H1 (cell line): Measurements from ENCODE around the gene SESN1. TPM values are rescaled to one million over a fixed set of nuclear protein-coding genes. Genes with fewer than 3 reads are reported as not detected.

Experiments used
- CTCF ChIA-PET: fragments of 300-600 bp; sonication (Branson Sonifier 250); formaldehyde crosslinking; loops from one replicate; lab custom pipeline; 2021; ENCODE audit not compliant: partially characterized antibody; lab: Charles Lee
- POLR2A ChIA-PET: fragments of 300-600 bp; sonication (Branson Sonifier 250); formaldehyde crosslinking; loops from one replicate; lab custom pipeline; 2021; ENCODE audit warnings: inconsistent platforms; ENCODE audit not compliant: partially characterized antibody; lab: Charles Lee
- DNase-seq, 2 experiments: peaks; one replicate each; pipeline versions ENCODE4 v3.0.0 to v3.0.0-alpha.2; 2010 to 2022; ENCODE audit warnings: low spot score in 2 of 2, low read depth in 1 of 2, mixed read lengths in 1 of 2
- FAIRE-seq: peaks from 2 replicates; lab custom pipeline; 2011; peaks lifted over from hg19 to GRCh38; lab: Jason Lieb, UNC
- H2AFZ ChIP-seq: 2 replicates; pipeline ENCODE4 v1.8.1; 2012; ENCODE audit warnings: low read length, inconsistent platforms
- H2AK5ac ChIP-seq: 2 replicates; pipeline ENCODE4 v1.6.1; 2013; ENCODE audit warnings: low read depth, low read length
- H2BK120ac ChIP-seq: replicated peaks from 2 replicates; pipeline ENCODE3; 2013; ENCODE audit warnings: low read depth, low read length, inconsistent platforms
- H2BK12ac ChIP-seq: 2 replicates; pipeline ENCODE4 v1.6.1; 2013; ENCODE audit warnings: low read depth, low read length
- H2BK15ac ChIP-seq: 2 replicates; pipeline ENCODE4 v1.6.1; 2013; ENCODE audit warnings: low read length
- H2BK20ac ChIP-seq: 2 replicates; pipeline ENCODE4 v1.6.1; 2013; ENCODE audit warnings: low read length
- H2BK5ac ChIP-seq: 2 replicates; pipeline ENCODE4 v1.6.1; 2013; ENCODE audit warnings: low read depth, low read length
- H3K14ac ChIP-seq: 2 replicates; pipeline ENCODE4 v1.6.1; 2013; ENCODE audit warnings: inconsistent platforms; ENCODE audit not compliant: insufficient read length
- H3K18ac ChIP-seq: 2 replicates; pipeline ENCODE4 v1.6.1; 2013; ENCODE audit warnings: low read length; ENCODE audit errors: extremely low read depth
- H3K23ac ChIP-seq: 2 replicates; pipeline ENCODE4 v1.6.1; 2013; ENCODE audit warnings: inconsistent platforms; ENCODE audit not compliant: insufficient read length
- H3K23me2 ChIP-seq: 2 replicates; pipeline ENCODE4 v1.6.1; 2013; ENCODE audit warnings: low read depth, low read length
- H3K27ac ChIP-seq: 2 replicates; pipeline ENCODE4 v1.6.1; 2011; ENCODE audit warnings: low read depth, low read length, inconsistent platforms
- H3K27me3 ChIP-seq, 4 experiments: replicated peaks in 1 of 4; 1 replicate in 1 of 4; 2 replicates in 3 of 4; pipeline versions ENCODE4 v1.6.1 to v1.8.1; 2011 to 2013; ENCODE audit warnings: low read length in 3 of 4, mild to moderate bottlenecking in 3 of 4, inconsistent platforms in 2 of 4, mixed read lengths in 2 of 4, moderate library complexity in 1 of 4; ENCODE audit not compliant: control insufficient read depth in 3 of 4, insufficient read depth in 3 of 4; ENCODE audit errors: extremely low read depth in 1 of 4
- H3K36me3 ChIP-seq, 4 experiments: 2 replicates each; pipeline versions ENCODE4 v1.6.1 to v1.8.1; 2011 to 2013; ENCODE audit warnings: mild to moderate bottlenecking in 4 of 4, low read length in 3 of 4, moderate library complexity in 2 of 4, control low read depth in 1 of 4, inconsistent platforms in 1 of 4; ENCODE audit not compliant: insufficient read depth in 4 of 4, control insufficient read depth in 2 of 4
- H3K4ac ChIP-seq: replicated peaks from 2 replicates; pipeline ENCODE3; 2013; ENCODE audit warnings: low read length, low read depth, mixed read lengths, inconsistent platforms; ENCODE audit not compliant: insufficient read length
- H3K4me1 ChIP-seq, 4 experiments: replicated peaks in 1 of 4; 1 replicate in 1 of 4; 2 replicates in 3 of 4; pipeline versions ENCODE4 v1.6.1 to v1.8.1; 2011 to 2013; ENCODE audit warnings: low read length in 3 of 4, inconsistent platforms in 2 of 4, mixed read lengths in 1 of 4; ENCODE audit not compliant: insufficient read depth in 4 of 4, control insufficient read depth in 3 of 4
- H3K4me2 ChIP-seq, 2 experiments: 2 replicates each; pipeline versions ENCODE4 v1.6.1 to v1.8.1; 2011 to 2013; ENCODE audit warnings: low read depth in 2 of 2, low read length in 2 of 2, control low read depth in 1 of 2, inconsistent platforms in 1 of 2, mild to moderate bottlenecking in 1 of 2; ENCODE audit not compliant: insufficient read depth in 1 of 2
- H3K4me3 ChIP-seq, 4 experiments: fragments of 200-600, 300-600 bp in 1 of 4; sonication (generic), shearing (Covaris generic), sonication (Bioruptor Twin) in 1 of 4; 2 replicates each; pipeline versions ENCODE4 v1.5.1 to v1.8.1; 2011 to 2016; ENCODE audit warnings: low read length in 4 of 4, low read depth in 3 of 4, control low read depth in 2 of 4, inconsistent platforms in 2 of 4, mild to moderate bottlenecking in 2 of 4, mixed read lengths in 1 of 4, moderate library complexity in 1 of 4; ENCODE audit not compliant: insufficient read depth in 2 of 4; ENCODE audit errors: extremely low read depth in 1 of 4
- H3K56ac ChIP-seq: replicated peaks from 2 replicates; pipeline ENCODE3; 2013; ENCODE audit warnings: low read depth, mild to moderate bottlenecking, mixed read lengths, low read length, inconsistent platforms; ENCODE audit not compliant: insufficient read length
- H3K79me1 ChIP-seq: 2 replicates; pipeline ENCODE4 v1.6.1; 2013; ENCODE audit warnings: low read depth, low read length, control low read depth
- H3K79me2 ChIP-seq, 2 experiments: 2 replicates each; pipeline versions ENCODE4 v1.6.1 to v1.8.1; 2012 to 2013; ENCODE audit warnings: low read length in 2 of 2, mild to moderate bottlenecking in 2 of 2, inconsistent platforms in 1 of 2; ENCODE audit not compliant: insufficient read depth in 2 of 2, control insufficient read depth in 1 of 2
- H3K9ac ChIP-seq, 4 experiments: replicated peaks in 1 of 4; 1 replicate in 1 of 4; 2 replicates in 3 of 4; pipeline versions ENCODE4 v1.6.1 to v1.8.1; 2011 to 2013; ENCODE audit warnings: low read depth in 3 of 4, low read length in 3 of 4, control low read depth in 2 of 4, mild to moderate bottlenecking in 2 of 4, moderate library complexity in 2 of 4, inconsistent platforms in 1 of 4; ENCODE audit errors: extremely low read depth in 1 of 4
- H3K9me3 ChIP-seq, 2 experiments: 2 replicates each; pipeline versions ENCODE4 v1.6.1 to v1.8.1; 2012 to 2013; ENCODE audit warnings: mild to moderate bottlenecking in 2 of 2, moderate library complexity in 2 of 2, control low read depth in 1 of 2, inconsistent platforms in 1 of 2, low read depth in 1 of 2, low read length in 1 of 2, mixed read lengths in 1 of 2; ENCODE audit not compliant: insufficient read depth in 2 of 2
- H4K20me1 ChIP-seq, 2 experiments: replicated peaks in 1 of 2; 2 replicates each; pipeline versions ENCODE3 to v1.8.1; 2011 to 2013; ENCODE audit warnings: inconsistent platforms in 2 of 2, low read length in 2 of 2, mild to moderate bottlenecking in 1 of 2; ENCODE audit not compliant: insufficient read depth in 2 of 2, control insufficient read depth in 1 of 2
- H4K5ac ChIP-seq: 2 replicates; pipeline ENCODE4 v1.6.1; 2013; ENCODE audit warnings: low read length, low read depth, mixed read lengths, inconsistent platforms; ENCODE audit not compliant: insufficient read length
- H4K8ac ChIP-seq: 2 replicates; pipeline ENCODE4 v1.8.0; 2013; ENCODE audit warnings: mild to moderate bottlenecking, moderate library complexity, low read length, inconsistent platforms; ENCODE audit not compliant: insufficient read depth; ENCODE audit errors: extremely low read depth
- H4K91ac ChIP-seq: replicated peaks from 2 replicates; pipeline ENCODE3; 2013; ENCODE audit warnings: low read length, mixed read lengths, inconsistent platforms; ENCODE audit not compliant: insufficient read length
- CHD1 ChIP-seq: IDR thresholded peaks from 2 replicates; pipeline ENCODE4 v1.6.1; 2012; ENCODE audit warnings: low read depth, low read length, improper control_type of control experiment
- E2F6 ChIP-seq: IDR thresholded peaks from 2 replicates; pipeline ENCODE4 v1.6.1; 2012; ENCODE audit warnings: inconsistent platforms
- EZH2 ChIP-seq: fragments of 200-600 bp; sonication (generic); IDR thresholded peaks from 2 replicates; pipeline ENCODE4 v1.7.1; 2012; ENCODE audit warnings: low read depth, mild to moderate bottlenecking, moderate library complexity, low read length, inconsistent platforms; ENCODE audit not compliant: severe bottlenecking
- KDM4A ChIP-seq: IDR thresholded peaks from one replicate; pipeline ENCODE4 v1.7.1; 2012; ENCODE audit warnings: low read depth, mild to moderate bottlenecking, moderate library complexity, low read length, inconsistent platforms; ENCODE audit not compliant: severe bottlenecking
- MAX ChIP-seq: IDR thresholded peaks from 2 replicates; pipeline ENCODE4 v1.6.1; 2012; ENCODE audit warnings: inconsistent platforms
- NANOG ChIP-seq: IDR thresholded peaks from 2 replicates; pipeline ENCODE4 v1.6.1; 2011; ENCODE audit warnings: low read length, low read depth, mild to moderate bottlenecking, inconsistent platforms; ENCODE audit not compliant: insufficient read depth, poor library complexity, severe bottlenecking
- PHF8 ChIP-seq: fragments of 200-600 bp; sonication (generic); conservative IDR thresholded peaks from 2 replicates; pipeline ENCODE4 v1.7.1; 2012; ENCODE audit warnings: low read depth, mild to moderate bottlenecking, inconsistent platforms, low read length, moderate library complexity
- SAP30 ChIP-seq: fragments of 300-600 bp; sonication (generic); IDR thresholded peaks from 2 replicates; pipeline ENCODE4 v1.7.1; 2012; ENCODE audit warnings: low read length, moderate library complexity, mild to moderate bottlenecking, inconsistent platforms; ENCODE audit not compliant: insufficient read depth, insufficient replicate concordance
- SP1 ChIP-seq: IDR thresholded peaks from 2 replicates; pipeline ENCODE4 v1.6.1; 2011; ENCODE audit warnings: low read depth, low read length
- TAF7 ChIP-seq: optimal IDR thresholded peaks from 2 replicates; pipeline ENCODE3; 2011; ENCODE audit warnings: low read depth, mild to moderate bottlenecking, inconsistent platforms, low read length, moderate library complexity, borderline replicate concordance
- WGBS, 2 experiments: shearing (Covaris generic) in 1 of 2; methylation state at CpG; one replicate each; pipeline versions ENCODE4 v1.1.6 to v1.1.7; 2013 to 2015; ENCODE audit warnings: low lambda C conversion rate in 2 of 2, mixed read lengths in 2 of 2, inconsistent platforms in 1 of 2, low coverage in 1 of 2, missing lambda C conversion rate in 1 of 2; ENCODE audit not compliant: insufficient replicate concordance in 2 of 2, insufficient coverage in 1 of 2, insufficient read length in 1 of 2; ENCODE audit errors: extremely low coverage in 1 of 2, missing lambda C conversion rate in 1 of 2; 5-methylcytosine and 5-hydroxymethylcytosine counted together
- polyA plus RNA-seq, 7 experiments: library from polyadenylated mRNA; depleted of rRNA in 3 of 7; stranded (reverse) in 5 of 7; unstranded in 2 of 7; fragments of >200 nt in 5 of 7; fragments of 200-250 nt in 2 of 7; gene quantifications; 1 replicate in 5 of 7; 2 replicates in 1 of 7; 4 replicates in 1 of 7; pipeline versions ENCODE4 v1.2.1 to v1.2.3, GENCODE V29; 2011 to 2013; ENCODE audit warnings: missing spikeins in 2 of 7, mixed read lengths in 2 of 7
- total RNA-seq: library from RNA; stranded (reverse); fragmentation: NEBNext Ultra II Directional; extraction: Animal tissue kit (Norgen Biotek cat#: 25700); gene quantifications from 2 replicates; pipeline ENCODE4 v1.2.1, GENCODE V29; 2021

Gene SESN1
- total and polyA plus RNA-seq, 2 of the 8 experiments (the other 6 are each of a cell fraction or from before 2014, with no cell fraction given) = 12.8 to 15.6 TPM

DNA sequence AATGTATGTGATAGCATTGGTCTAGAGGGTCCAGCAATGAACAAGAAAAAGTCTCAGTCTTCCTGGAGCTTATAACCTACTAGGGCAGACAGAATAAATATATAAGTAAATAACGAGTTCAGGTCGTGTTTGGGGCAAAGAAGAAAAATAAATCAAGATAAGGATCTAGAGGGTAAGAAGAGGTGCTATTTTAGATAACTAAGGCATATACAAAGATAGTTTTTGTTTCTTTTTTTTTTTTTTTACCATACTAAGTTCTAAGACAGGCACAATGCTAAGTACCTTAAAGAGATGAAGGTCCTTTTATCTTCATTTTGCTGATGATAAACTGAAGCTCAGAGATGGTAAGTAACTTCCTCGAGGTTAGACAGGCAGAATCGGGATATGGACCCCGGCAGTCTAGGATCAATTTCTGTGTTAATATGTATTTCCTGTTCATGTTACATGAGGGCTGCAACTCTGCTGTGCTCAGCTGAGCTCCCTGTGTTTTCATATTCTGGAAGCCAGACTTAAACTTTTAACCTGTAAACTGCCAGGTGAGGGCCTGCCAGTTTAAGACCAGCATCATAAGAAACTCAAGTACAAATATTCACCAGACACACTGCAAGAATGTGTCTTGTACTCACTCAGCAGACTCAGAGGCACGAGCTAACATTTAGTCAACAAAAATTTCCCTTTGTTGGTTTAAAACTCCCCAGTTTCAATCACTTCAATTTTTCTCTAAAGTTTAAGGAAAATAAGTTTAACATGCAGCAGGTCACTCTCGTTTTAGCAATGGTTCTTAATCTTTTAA is 23.3 kb downstream of the SESN1 start:
- ChIA-PET CTCF (interaction anchor here (0.6 to 6.0 kb wide), 21 partner anchors 9 to 552 kb away, joined by 3 to 64 read pairs (median 3); no protein-coding TSS in a partner anchor), POLR2A (no interaction called here)
- no peak overlapping the region for H2BK5ac ChIP-seq
- no peak overlapping the region for H2BK12ac ChIP-seq
- H3K9me3 ChIP-seq = no peaks in the 10 kb centered on the region
- H3K4me3 ChIP-seq = no peak overlapping the region
- H3K4me1 ChIP-seq = no peaks in the 10 kb centered on the region
- no peak overlapping the region for H3K56ac ChIP-seq
- no peak overlapping the region for H3K9ac ChIP-seq
- no peaks in the 10 kb centered on the region for H3K79me2 ChIP-seq
- H3K27ac ChIP-seq = no peak overlapping the region
- no peak overlapping the region for H2BK120ac ChIP-seq
- H2BK20ac ChIP-seq = no peak overlapping the region
- no peak overlapping the region for H4K8ac ChIP-seq
- 89% methylated on average over 7 of the region's 7 CpGs; no CpG with 5 or more reads in 1 of the 2 experiments for WGBS, 2 experiments
- H3K23me2 ChIP-seq = no peaks in the 10 kb centered on the region
- no peak overlapping the region for H3K23ac ChIP-seq
- H3K27me3 ChIP-seq = no peaks in the 10 kb centered on the region
- H2AFZ ChIP-seq = no peak overlapping the region
- H3K14ac ChIP-seq = no peak overlapping the region
- FAIRE-seq (no peak), DNase-seq (no peak)
- H4K20me1 ChIP-seq = no peaks in the 10 kb centered on the region
- H3K4ac ChIP-seq = no peak overlapping the region
- no peak overlapping the region for H2BK15ac ChIP-seq
- no peaks in the 10 kb centered on the region for H3K36me3 ChIP-seq
- no peak overlapping the region for H4K91ac ChIP-seq
- no peak overlapping the region for H3K4me2 ChIP-seq
- no peak overlapping the region for H4K5ac ChIP-seq
- no peak overlapping the region for H3K18ac ChIP-seq
- no peak overlapping the region for H2AK5ac ChIP-seq
- H3K79me1 ChIP-seq = no peaks in the 10 kb centered on the region
- TF ChIP-seq PHF8 = no peak
- no peak for TF ChIP-seq MAX
- no peak for TF ChIP-seq TAF7
- no peak for TF ChIP-seq KDM4A
- no peak for TF ChIP-seq EZH2
- TF ChIP-seq SAP30 = no peak
- no peak for TF ChIP-seq SP1
- no peak for TF ChIP-seq NANOG
- no peak for TF ChIP-seq CHD1
- TF ChIP-seq E2F6 = no peak
